Measurements from ENCODE around the gene SRGAP1.
"Not testable (repeated sequence)": the region's sequence is repeated elsewhere in the genome, so short reads cannot be mapped to it uniquely, and the experiment has no call there.

SRGAP1 gene

DNA sequence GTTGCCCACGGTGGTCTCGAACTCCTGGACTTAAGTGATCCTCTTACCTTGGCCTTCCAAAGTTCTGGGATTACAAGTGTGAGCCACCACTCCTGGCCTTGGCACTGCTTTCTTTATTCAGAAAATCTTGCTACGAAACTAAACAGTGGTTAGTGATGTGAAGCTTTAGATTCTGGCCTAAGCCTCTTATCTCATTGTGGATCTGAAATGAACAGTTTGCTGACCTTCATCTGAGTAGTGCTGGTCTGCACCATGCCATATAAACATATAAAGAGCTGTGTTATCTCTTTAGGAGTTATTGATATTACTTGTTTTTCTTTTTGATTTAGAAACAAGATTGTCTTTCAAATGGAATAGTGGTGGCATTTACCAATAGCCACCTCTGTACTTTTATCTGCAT is 22.6 kb downstream of the SRGAP1 start:
- DNase-seq (ENCODE audit: low read depth in 2 of 2): no peak

GRCh38 chr12:63869656-63870055 is 25.2 kb downstream of the SRGAP1 start:
- DNase-seq (ENCODE audit: low read depth in 2 of 2): no peak

- DNase-seq (ENCODE audit: low read depth in 2 of 2): no peak
Measured at GRCh38 chr12:63870838-63871237, 26.3 kb downstream of the SRGAP1 start.

DNA sequence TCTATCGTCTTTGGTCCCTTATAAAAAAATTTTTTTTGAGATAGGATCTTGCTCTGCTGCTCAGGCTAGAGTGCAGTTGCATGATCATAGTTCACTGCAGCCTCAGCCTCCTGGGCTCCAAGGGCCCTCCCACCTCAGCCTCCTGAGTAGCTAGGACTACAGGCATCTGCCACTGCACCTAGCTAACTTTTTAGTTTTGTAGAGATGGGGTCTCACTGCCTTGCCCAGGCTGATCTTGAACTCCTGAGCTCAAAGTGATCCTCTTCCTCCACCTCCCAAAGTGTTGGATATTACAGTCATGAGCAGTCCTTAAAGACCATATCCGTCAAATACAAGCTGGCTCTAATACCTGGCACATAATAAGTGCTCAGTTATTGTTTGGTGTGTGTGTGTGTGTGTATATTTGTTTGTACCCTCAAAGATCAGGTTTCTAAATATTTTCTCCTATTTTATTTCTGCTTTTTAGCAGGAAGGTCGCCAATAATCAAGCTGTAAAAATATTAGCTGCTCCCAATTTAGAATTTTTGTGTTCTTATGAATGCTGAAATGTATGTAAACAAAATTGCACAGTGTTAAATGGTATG is 30.5 kb downstream of the SRGAP1 start:
- DNase-seq (ENCODE audit: low read depth in 2 of 2): no peak

DNA sequence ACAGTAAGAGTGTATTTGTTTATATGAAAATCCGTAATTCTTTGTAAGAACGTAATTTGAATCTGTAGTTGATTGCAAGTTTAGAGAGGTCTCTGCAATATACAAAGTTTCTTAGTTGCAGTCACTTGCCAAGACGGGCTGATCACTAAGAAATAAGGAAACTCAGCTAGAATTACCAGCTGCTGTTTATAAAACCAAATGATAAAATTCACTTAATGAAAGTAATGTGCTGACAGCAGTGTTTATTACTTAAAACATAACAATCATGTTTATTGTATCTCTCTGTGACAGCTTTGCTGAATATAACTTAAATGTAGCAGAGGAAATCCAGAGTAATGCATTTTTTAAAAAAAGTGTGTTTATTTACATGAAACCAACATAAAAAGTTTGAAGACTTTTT is 31.2 kb downstream of the SRGAP1 start:
- DNase-seq (ENCODE audit: low read depth in 2 of 2): no peak

GRCh38 chr12:63876980-63877379 is 32.5 kb downstream of the SRGAP1 start:
- no peak for DNase-seq (ENCODE audit: low read depth in 2 of 2)

DNA sequence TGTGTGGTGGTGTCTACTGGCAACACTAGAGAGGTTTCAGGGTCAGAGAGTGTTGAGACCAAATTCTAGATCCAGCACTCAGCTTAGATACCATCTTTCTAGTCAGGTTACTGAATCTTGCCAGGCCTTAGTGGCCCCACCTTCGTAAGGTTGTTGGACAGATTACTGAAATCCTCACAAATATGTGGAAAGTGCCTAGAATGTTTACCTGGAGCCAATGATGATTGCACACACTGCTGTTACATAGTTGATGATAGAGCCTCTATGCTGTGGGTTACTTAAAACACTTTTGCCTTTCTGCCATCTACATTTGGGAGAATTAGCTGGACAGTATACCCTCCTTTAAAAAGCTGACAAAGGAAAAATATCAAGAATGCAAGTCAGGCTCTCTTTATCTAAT is 33.2 kb downstream of the SRGAP1 start:
- no peak for DNase-seq (ENCODE audit: low read depth in 2 of 2)

DNA sequence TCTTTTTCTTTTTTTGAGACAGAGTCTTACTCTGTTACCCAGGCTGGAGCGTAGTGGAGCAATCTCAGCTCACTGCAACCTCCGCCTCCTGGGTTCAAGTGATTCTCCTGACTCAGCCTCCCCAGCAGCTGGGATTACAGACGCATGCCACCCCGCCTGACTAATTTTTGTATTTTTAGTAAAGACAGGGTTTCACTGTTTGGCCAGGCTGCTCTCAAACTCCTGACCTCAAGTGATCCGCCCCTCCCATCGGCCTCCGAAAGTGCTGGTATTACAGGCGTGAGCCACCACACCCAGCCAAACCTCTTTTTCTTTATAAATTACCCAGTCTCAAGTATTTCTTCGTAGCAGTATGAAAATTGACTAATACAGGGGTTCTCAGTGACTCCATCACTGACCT is 35.7 kb downstream of the SRGAP1 start:
- DNase-seq (ENCODE audit: low read depth in 2 of 2): not testable (repeated sequence)

DNA sequence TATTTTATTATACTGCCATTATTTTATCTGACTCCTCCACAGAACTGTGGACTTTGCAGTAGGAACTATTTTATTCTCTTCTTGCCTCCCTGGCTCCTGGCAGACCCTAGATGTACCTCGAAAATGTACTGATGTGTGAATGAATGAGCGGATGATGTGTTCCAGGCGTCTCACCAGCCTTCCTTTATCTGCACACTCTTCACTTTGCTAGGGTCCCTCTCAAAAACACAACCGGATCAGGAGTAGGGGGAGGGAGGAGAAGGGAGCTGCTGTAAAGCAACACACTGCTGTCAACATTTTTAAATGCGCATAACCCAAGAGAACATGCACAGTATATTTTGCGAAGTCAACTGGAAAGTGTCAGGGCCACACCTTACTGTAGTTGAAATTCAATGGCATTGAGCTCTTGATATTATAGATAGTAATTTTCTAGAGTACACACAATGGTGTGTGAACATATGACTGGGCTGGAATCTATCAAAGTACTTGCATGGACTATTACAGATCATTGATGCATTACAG is 36.3 kb downstream of the SRGAP1 start:
- DNase-seq (ENCODE audit: low read depth in 2 of 2): no peak

DNA sequence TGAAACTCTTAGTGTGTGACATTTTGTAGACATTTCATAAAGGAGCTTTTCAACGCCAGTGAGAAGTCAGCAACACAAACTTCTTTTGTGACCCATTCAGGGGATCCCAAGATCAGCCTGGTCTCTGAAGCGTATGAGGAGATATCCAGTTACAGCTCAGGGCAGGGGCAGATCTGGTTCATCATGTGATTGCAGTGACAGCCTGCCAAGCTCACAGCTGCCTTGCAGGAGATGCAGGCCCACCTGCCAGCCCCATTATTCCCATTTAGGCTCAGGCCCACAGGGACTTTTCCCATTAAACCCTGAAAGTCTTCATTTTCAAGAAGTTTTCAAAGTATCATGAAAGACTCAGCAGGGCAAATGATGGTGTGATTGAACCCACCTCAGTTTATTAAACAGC is 38.3 kb downstream of the SRGAP1 start:
- no peak for DNase-seq (ENCODE audit: low read depth in 2 of 2)

GRCh38 chr12:63885401-63885800 is 40.9 kb downstream of the SRGAP1 start:
- no peak for DNase-seq (ENCODE audit: low read depth in 2 of 2)

GRCh38 chr12:63888908-63889635 is 44.6 kb downstream of the SRGAP1 start:
- DNase-seq (ENCODE audit: low read depth in 2 of 2): no peak

GRCh38 chr12:63889721-63890509 is 45.4 kb downstream of the SRGAP1 start:
- DNase-seq (ENCODE audit: low read depth in 2 of 2): no peak

GRCh38 chr12:63893170-63893569 is 48.7 kb downstream of the SRGAP1 start:
- no peak for DNase-seq (ENCODE audit: low read depth in 2 of 2)

- no peak for DNase-seq (ENCODE audit: low read depth in 2 of 2)
Measured at GRCh38 chr12:63894132-63894531, 49.6 kb downstream of the SRGAP1 start.

- DNase-seq (ENCODE audit: low read depth in 2 of 2): no peak
Measured at GRCh38 chr12:63895841-63896240, 51.3 kb downstream of the SRGAP1 start.

- no peak for DNase-seq (ENCODE audit: low read depth in 2 of 2)
Measured at GRCh38 chr12:63897931-63898330, 53.4 kb downstream of the SRGAP1 start.

- DNase-seq (ENCODE audit: low read depth in 2 of 2): no peak
Measured at GRCh38 chr12:63898764-63899337, 54.4 kb downstream of the SRGAP1 start.

GRCh38 chr12:63899396-63899795 is 54.9 kb downstream of the SRGAP1 start:
- no peak for DNase-seq (ENCODE audit: low read depth in 2 of 2)

GRCh38 chr12:63900922-63901793 is 56.7 kb downstream of the SRGAP1 start:
- no peak for DNase-seq (ENCODE audit: low read depth in 2 of 2)

GRCh38 chr12:63904653-63905052 is 60.2 kb downstream of the SRGAP1 start:
- DNase-seq (ENCODE audit: low read depth in 2 of 2): no peak

Measured in stimulated activated CD4-positive, alpha-beta T cell treated with anti-CD3 and anti-CD28 coated beads, Interleukin-4, amount 100 ng/mL, for 48 hours (primary cell).